OCI-LY3 (cell line): ENCODE results near the gene ENTPD2.

Experiments
- EZH2phosphoT487 ChIP-seq: fragments of 200-600 bp; shearing (Covaris generic); IDR thresholded peaks from 2 replicates; pipeline ENCODE4 v1.6.1; 2018; ENCODE audit warnings: antibody characterized with exemption, mixed run types, low read depth
- TF ChIP-seq, protein P1 (sequence below): fragments of 200-600, 300-600 bp; sonication (generic); IDR thresholded peaks from 2 replicates; pipeline ENCODE4 v1.5.1; 2014; ENCODE audit warnings: antibody characterized with exemption, low read length, low read depth

GRCh38 chr9:137040568-137040967, 13.3 kb downstream of the ENTPD2 start:
- TF ChIP-seq, protein P1, sequence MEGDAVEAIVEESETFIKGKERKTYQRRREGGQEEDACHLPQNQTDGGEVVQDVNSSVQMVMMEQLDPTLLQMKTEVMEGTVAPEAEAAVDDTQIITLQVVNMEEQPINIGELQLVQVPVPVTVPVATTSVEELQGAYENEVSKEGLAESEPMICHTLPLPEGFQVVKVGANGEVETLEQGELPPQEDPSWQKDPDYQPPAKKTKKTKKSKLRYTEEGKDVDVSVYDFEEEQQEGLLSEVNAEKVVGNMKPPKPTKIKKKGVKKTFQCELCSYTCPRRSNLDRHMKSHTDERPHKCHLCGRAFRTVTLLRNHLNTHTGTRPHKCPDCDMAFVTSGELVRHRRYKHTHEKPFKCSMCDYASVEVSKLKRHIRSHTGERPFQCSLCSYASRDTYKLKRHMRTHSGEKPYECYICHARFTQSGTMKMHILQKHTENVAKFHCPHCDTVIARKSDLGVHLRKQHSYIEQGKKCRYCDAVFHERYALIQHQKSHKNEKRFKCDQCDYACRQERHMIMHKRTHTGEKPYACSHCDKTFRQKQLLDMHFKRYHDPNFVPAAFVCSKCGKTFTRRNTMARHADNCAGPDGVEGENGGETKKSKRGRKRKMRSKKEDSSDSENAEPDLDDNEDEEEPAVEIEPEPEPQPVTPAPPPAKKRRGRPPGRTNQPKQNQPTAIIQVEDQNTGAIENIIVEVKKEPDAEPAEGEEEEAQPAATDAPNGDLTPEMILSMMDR: no peak
- TF ChIP-seq EZH2phosphoT487: no peak
